ENCODE data around the gene SH2D4B. TPM values are rescaled to one million over a fixed set of nuclear protein-coding genes. Genes with fewer than 3 reads are reported as not detected.

The SH2D4B gene
- total RNA-seq, 1 experiment from 2014 or later = not detected

GRCh38 chr10:80649183-80649582 is 111.5 kb downstream of the SH2D4B start:
- H3K9me3 ChIP-seq (ENCODE audit: low read length) = no peaks in the 10 kb centered on the region
- H3K27ac ChIP-seq (ENCODE audit: low read length) = no peak overlapping the region
- no peak for ATAC-seq
- no peaks in the 10 kb centered on the region for H3K9me2 ChIP-seq (replicated peaks; ENCODE audit: low read length)
- CTCF ChIA-PET = no interaction called here
- H3F3A ChIP-seq (ENCODE audit: low read length, unreplicated experiment) = no peaks in the 10 kb centered on the region
- H3K4me1 ChIP-seq (ENCODE audit: insufficient read depth, low read length) = no peaks in the 10 kb centered on the region
- H2AFZ ChIP-seq (ENCODE audit: low read length) = no peak overlapping the region
- no peaks in the 10 kb centered on the region for H3K36me3 ChIP-seq (ENCODE audit: low read depth, low read length)
- H3K27me3 ChIP-seq (ENCODE audit: low read length) = no peaks in the 10 kb centered on the region; the same call in 1 of the 2 replicates
- no peak overlapping the region for H3K4me2 ChIP-seq (ENCODE audit: low read length)
- H3K79me2 ChIP-seq (ENCODE audit: low read length) = no peaks in the 10 kb centered on the region
- H4K20me1 ChIP-seq (ENCODE audit: low read length) = no peaks in the 10 kb centered on the region
- intact Hi-C loops (cut with micrococcal nuclease) = no loop called here
- no TSS peak for BruUV-seq (replicated peaks)
- POLR2A ChIA-PET (ENCODE audit: unreplicated experiment) = no interaction called here
- DNase-seq = no peak
- no peak overlapping the region for H3K9ac ChIP-seq (ENCODE audit: low read length)
- no peak for TF ChIP-seq EZH2 (IDR thresholded peaks at IDR 0.05; ENCODE audit: low read length, unreplicated experiment)
- no peak for TF ChIP-seq EZH2phosphoT487 (IDR thresholded peaks at IDR 0.05; ENCODE audit: borderline replicate concordance, low read length)
- no peak for TF ChIP-seq CTCF (conservative IDR thresholded peaks at IDR 0.05; ENCODE audit: low read depth, low read length)
- no peak overlapping the region for H3K4me3 ChIP-seq (ENCODE audit: low read length)

GRCh38 chr10:80655898-80656297 is 118.2 kb downstream of the SH2D4B start:
- CTCF ChIA-PET = no interaction called here
- H4K20me1 ChIP-seq (ENCODE audit: low read length) = no peaks in the 10 kb centered on the region

GRCh38 chr10:80658068-80658467 is 120.4 kb downstream of the SH2D4B start:
- Histone ChIP-seq H3K4me2 (ENCODE audit: low read length) (no peak overlapping the region), H3K27ac (ENCODE audit: low read length) (no peak overlapping the region), H4K20me1 (ENCODE audit: low read length) (no peaks in the 10 kb centered on the region), H3K36me3 (ENCODE audit: low read depth, low read length) (no peaks in the 10 kb centered on the region), H3K9ac (ENCODE audit: low read length) (no peak overlapping the region), H3K79me2 (ENCODE audit: low read length) (no peaks in the 10 kb centered on the region), H3K9me3 (ENCODE audit: low read length) (no peaks in the 10 kb centered on the region), H2AFZ (ENCODE audit: low read length) (no peak overlapping the region), H3K4me1 (ENCODE audit: insufficient read depth, low read length) (no peaks in the 10 kb centered on the region), H3K4me3 (ENCODE audit: low read length) (no peak overlapping the region), H3K27me3 (ENCODE audit: low read length) (no peaks in the 10 kb centered on the region), H3F3A (ENCODE audit: low read length, unreplicated experiment) (no peaks in the 10 kb centered on the region), H3K9me2 (replicated peaks; ENCODE audit: low read length) (no peaks in the 10 kb centered on the region)
- POLR2A ChIA-PET (ENCODE audit: unreplicated experiment) = no interaction called here
- CTCF ChIA-PET = no interaction called here
- ATAC-seq (no peak), DNase-seq (no peak)
- intact Hi-C loops (cut with micrococcal nuclease) = no loop called here
- TF ChIP-seq EZH2 (IDR thresholded peaks at IDR 0.05; ENCODE audit: low read length, unreplicated experiment) = no peak
- no peak for TF ChIP-seq CTCF (conservative IDR thresholded peaks at IDR 0.05; ENCODE audit: low read depth, low read length)
- no peak for TF ChIP-seq EZH2phosphoT487 (IDR thresholded peaks at IDR 0.05; ENCODE audit: borderline replicate concordance, low read length)
- BruUV-seq (replicated peaks) = no TSS peak

More at GRCh38 chr10:80655898-80656297, 118.2 kb downstream of the SH2D4B start:
- DNase-seq (no peak), ATAC-seq (no peak)
- no peaks in the 10 kb centered on the region for H3K79me2 ChIP-seq (ENCODE audit: low read length)
- no peaks in the 10 kb centered on the region for H3K27me3 ChIP-seq (ENCODE audit: low read length)
- H3K9me2 ChIP-seq (replicated peaks; ENCODE audit: low read length) = no peaks in the 10 kb centered on the region
- no peak overlapping the region for H2AFZ ChIP-seq (ENCODE audit: low read length)
- no peaks in the 10 kb centered on the region for H3K9me3 ChIP-seq (ENCODE audit: low read length)
- no peak overlapping the region for H3K9ac ChIP-seq (ENCODE audit: low read length)
- H3K4me3 ChIP-seq (ENCODE audit: low read length) = no peak overlapping the region
- H3K4me2 ChIP-seq (ENCODE audit: low read length) = no peak overlapping the region
- TF ChIP-seq CTCF (conservative IDR thresholded peaks at IDR 0.05; ENCODE audit: low read depth, low read length) (no peak), EZH2phosphoT487 (IDR thresholded peaks at IDR 0.05; ENCODE audit: borderline replicate concordance, low read length) (no peak), EZH2 (IDR thresholded peaks at IDR 0.05; ENCODE audit: low read length, unreplicated experiment) (no peak)
- H3K27ac ChIP-seq (ENCODE audit: low read length) = no peak overlapping the region
- BruUV-seq (replicated peaks) = no TSS peak
- intact Hi-C loops (cut with micrococcal nuclease) = no loop called here
- H3K36me3 ChIP-seq (ENCODE audit: low read depth, low read length) = no peaks in the 10 kb centered on the region
- H3K4me1 ChIP-seq (ENCODE audit: insufficient read depth, low read length) = no peaks in the 10 kb centered on the region
- no peaks in the 10 kb centered on the region for H3F3A ChIP-seq (ENCODE audit: low read length, unreplicated experiment)
- POLR2A ChIA-PET (ENCODE audit: unreplicated experiment) = no interaction called here

Measured in PC-3 (cell line).